Ureter (tissue), 1 donor: ENCODE results near the gene PBRM1. TPM values are rescaled to one million over a fixed set of nuclear protein-coding genes. Genes with fewer than 3 reads are reported as not detected.

Experiments
- DNase-seq: peaks from one replicate; pipeline ENCODE4 v3.0.0-alpha.2; 2020; ENCODE audit warnings: low spot score
- total RNA-seq: library from RNA; stranded (reverse); gene quantifications from one replicate; pipeline ENCODE4 v1.2.4, GENCODE V29; 2023
- donor health status: DM: yes; HTN: yes; CAD: no.

Gene PBRM1
- total RNA-seq, 1 donor from 2014 or later, result 82.3 TPM

- DNase-seq, result no peak
Measured at GRCh38 chr3:52524752-52525679, 160.7 kb downstream of the PBRM1 start.

GRCh38 chr3:52524258-52524751, 161.4 kb downstream of the PBRM1 start:
- no peak for DNase-seq

GRCh38 chr3:52523386-52524257, 162.1 kb downstream of the PBRM1 start:
- DNase-seq, result no peak

GRCh38 chr3:52522651-52523251, 163.0 kb downstream of the PBRM1 start:
- DNase-seq, result no peak

GRCh38 chr3:52521881-52522650, 163.6 kb downstream of the PBRM1 start:
- DNase-seq, result no peak

- DNase-seq, result no peak
Measured at GRCh38 chr3:52521488-52521824, 164.3 kb downstream of the PBRM1 start.

- no peak for DNase-seq
Measured at GRCh38 chr3:52520716-52521487, 164.8 kb downstream of the PBRM1 start.

- no peak for DNase-seq
Measured at GRCh38 chr3:52520141-52520667, 165.5 kb downstream of the PBRM1 start.

- DNase-seq, result no peak
Measured at GRCh38 chr3:52519445-52520140, 166.1 kb downstream of the PBRM1 start.

GRCh38 chr3:52518723-52519444, 166.8 kb downstream of the PBRM1 start:
- no peak for DNase-seq

- DNase-seq, result no peak
Measured at GRCh38 chr3:52517796-52518722, 167.7 kb downstream of the PBRM1 start.

GRCh38 chr3:52516509-52517195, 169.1 kb downstream of the PBRM1 start:
- no peak for DNase-seq

- DNase-seq, result no peak
Measured at GRCh38 chr3:52515192-52515591, 170.5 kb downstream of the PBRM1 start.

- DNase-seq, result no peak
Measured at GRCh38 chr3:52514576-52514975, 171.1 kb downstream of the PBRM1 start.

- DNase-seq, result no peak
Measured at GRCh38 chr3:52513281-52513680, 172.4 kb downstream of the PBRM1 start.

- DNase-seq, result no peak
Measured at GRCh38 chr3:52512727-52513126, 173.0 kb downstream of the PBRM1 start.

- no peak for DNase-seq
Measured at GRCh38 chr3:52512105-52512504, 173.6 kb downstream of the PBRM1 start.
